CD4-positive, CD25-positive, alpha-beta regulatory T cell (primary cell): ENCODE data around the gene YARS1. TPM values are rescaled to one million over a fixed set of nuclear protein-coding genes. Genes with fewer than 3 reads are reported as not detected.
"Not testable (repeated sequence)": the region's sequence is repeated elsewhere in the genome, so short reads cannot be mapped to it uniquely, and the experiment has no call there.

ENCODE experiments used
- ATAC-seq, 2 donors: fragments of 150-1000 bp; cut with Tn5 transposase; one replicate each; pipeline ENCODE4 v1.10.0; 2021; ENCODE audit warnings: low read depth in 2 of 2, moderate number of reproducible peaks in 2 of 2, moderate library complexity in 1 of 2
- DNase-seq, 3 donors: peaks; one replicate each; pipeline versions ENCODE4 v3.0.0 to v3.0.0-alpha.2; 2012 to 2022; ENCODE audit warnings: mixed read lengths in 1 of 3
- H3K27ac ChIP-seq: one replicate; pipeline ENCODE4 v1.7.0; 2013; ENCODE audit warnings: mild to moderate bottlenecking, low read length; ENCODE audit not compliant: insufficient read depth, poor library complexity, severe bottlenecking
- H3K27me3 ChIP-seq: one replicate; pipeline ENCODE4 v1.7.0; 2013; ENCODE audit warnings: low read length; ENCODE audit not compliant: control insufficient read depth, insufficient read depth
- H3K36me3 ChIP-seq: one replicate; pipeline ENCODE4 v1.7.0; 2013; ENCODE audit warnings: mild to moderate bottlenecking, low read length, moderate library complexity; ENCODE audit not compliant: control insufficient read depth, insufficient read depth
- H3K4me1 ChIP-seq: 2 replicates; pipeline ENCODE4 v1.7.0; 2013; ENCODE audit warnings: mild to moderate bottlenecking, low read length; ENCODE audit not compliant: insufficient read depth, control insufficient read depth, poor library complexity, severe bottlenecking
- H3K4me3 ChIP-seq: one replicate; pipeline ENCODE4 v1.7.0; 2013; ENCODE audit warnings: low read depth, mild to moderate bottlenecking, low read length, moderate library complexity
- H3K9me3 ChIP-seq, 2 experiments: 1 replicate in 1 of 2; 2 replicates in 1 of 2; pipeline ENCODE4 v1.7.0; 2013; ENCODE audit warnings: low read length in 2 of 2, mild to moderate bottlenecking in 1 of 2, moderate library complexity in 1 of 2; ENCODE audit not compliant: control insufficient read depth in 2 of 2
- H3K27ac Mint-ChIP-seq, 3 donors: one replicate each; pipeline ENCODE4 v1.8.0; 2020 to 2022; ENCODE audit warnings: mild to moderate bottlenecking in 3 of 3, mixed read lengths in 3 of 3, moderate library complexity in 2 of 3
- H3K27me3 Mint-ChIP-seq: one replicate; pipeline ENCODE4 v1.8.0; 2022; ENCODE audit warnings: mild to moderate bottlenecking, mixed read lengths
- H3K36me3 Mint-ChIP-seq: one replicate; pipeline ENCODE4 v1.8.0; 2020; ENCODE audit warnings: mixed read lengths
- H3K4me1 Mint-ChIP-seq, 4 donors: one replicate each; pipeline ENCODE4 v1.8.0; 2020 to 2022; ENCODE audit warnings: mixed read lengths in 4 of 4, mild to moderate bottlenecking in 1 of 4
- H3K4me3 Mint-ChIP-seq, 4 donors: one replicate each; pipeline ENCODE4 v1.8.0; 2020 to 2022; ENCODE audit warnings: mild to moderate bottlenecking in 4 of 4, mixed read lengths in 4 of 4, moderate library complexity in 3 of 4
- H3K9me3 Mint-ChIP-seq, 7 donors: one replicate each; pipeline ENCODE4 v1.8.0; 2020 to 2022; ENCODE audit warnings: mixed read lengths in 7 of 7, mild to moderate bottlenecking in 3 of 7, moderate library complexity in 2 of 7
- polyA plus RNA-seq, 4 donors: library from polyadenylated mRNA; unstranded; fragments of 300-500 nt; fragmentation: Illumina TruSeq; gene quantifications; one replicate each; pipeline ENCODE4 v1.2.3, GENCODE V29; 2021
- total RNA-seq: library from RNA; stranded (reverse); gene quantifications from one replicate; pipeline ENCODE4 v1.2.3, GENCODE V29; 2022

Gene YARS1
- total and polyA plus RNA-seq, 5 donors from 2014 or later = 47.3 to 111 (median 59.7) TPM

DNA sequence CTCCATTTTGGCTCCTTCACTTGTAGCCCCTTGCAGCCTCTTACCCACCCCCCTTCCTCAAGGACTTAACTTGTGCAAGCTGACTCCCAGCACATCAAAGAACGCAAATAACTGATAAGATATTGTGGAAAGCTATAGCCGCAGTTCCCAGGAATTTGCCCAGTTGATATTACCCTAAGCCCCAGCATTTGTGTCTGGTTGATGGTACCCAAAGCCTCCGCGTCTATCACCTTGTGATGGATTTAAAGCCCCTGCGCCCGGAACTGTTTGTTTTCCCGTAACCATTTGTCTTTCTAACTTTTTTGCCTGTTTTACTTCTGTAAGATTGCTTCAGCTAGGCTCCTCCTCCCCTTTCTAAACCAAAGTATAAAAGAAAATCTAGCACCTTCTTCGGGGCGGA is 5.9 kb downstream of the YARS1 start:
- H3K27me3 Mint-ChIP-seq = no peaks in the 10 kb centered on the region
- H3K9me3 Mint-ChIP-seq = no peaks in the 10 kb centered on the region
- Histone ChIP-seq H3K27ac (no peak overlapping the region), H3K36me3 (peaks cover 45% of the 10 kb centered on the region), H3K9me3 (no peaks in the 10 kb centered on the region), H3K4me3 (no peak overlapping the region), H3K4me1 (peaks cover 27% of the 10 kb centered on the region), H3K27me3 (no peaks in the 10 kb centered on the region)
- H3K4me3 Mint-ChIP-seq = no peak overlapping the region
- ATAC-seq (no peak), DNase-seq (no peak)
- H3K36me3 Mint-ChIP-seq = peaks cover 43% of the 10 kb centered on the region
- peak overlapping the region in 2 of 3 donors; percentile 34 to 74 for H3K27ac Mint-ChIP-seq
- peaks cover 20 to 53% (median 37%) of the 10 kb centered on the region in 4 donors for H3K4me1 Mint-ChIP-seq

DNA sequence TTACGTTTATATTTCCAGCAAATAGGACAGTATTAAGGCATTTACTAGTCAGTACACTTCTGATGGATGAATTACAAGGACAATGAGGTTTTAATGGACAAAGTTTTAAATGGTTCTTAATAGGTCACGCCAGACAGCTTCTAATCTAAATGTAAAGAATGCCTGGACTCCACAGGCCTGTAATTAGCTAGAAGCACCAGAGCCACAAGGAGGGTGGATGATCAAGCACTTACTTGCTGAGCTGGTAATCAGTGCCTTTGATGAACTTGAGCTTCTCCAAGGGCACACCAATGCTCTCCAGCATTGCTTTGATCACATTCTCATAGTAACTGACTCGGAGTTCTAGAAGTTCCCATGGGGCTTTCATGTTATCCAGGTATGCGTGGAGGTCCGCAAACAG is 6.8 kb downstream of the YARS1 start:
- no peaks in the 10 kb centered on the region for H3K9me3 ChIP-seq
- no peak overlapping the region for H3K27ac Mint-ChIP-seq
- DNase-seq (no peak), ATAC-seq (no peak)
- no peaks in the 10 kb centered on the region for H3K27me3 ChIP-seq
- no peaks in the 10 kb centered on the region for H3K27me3 Mint-ChIP-seq
- no peak overlapping the region for H3K27ac ChIP-seq
- peaks cover 46% of the 10 kb centered on the region for H3K36me3 Mint-ChIP-seq
- peaks cover 0 to 2% (median 0%) of the 10 kb centered on the region in 7 donors for H3K9me3 Mint-ChIP-seq
- H3K4me3 ChIP-seq = no peak overlapping the region
- H3K4me3 Mint-ChIP-seq = peak overlapping the region in 1 of 4 donors; percentile 86
- H3K4me1 ChIP-seq = peaks cover 18% of the 10 kb centered on the region
- H3K4me1 Mint-ChIP-seq = peaks cover 16 to 45% (median 32%) of the 10 kb centered on the region in 4 donors
- peaks cover 51% of the 10 kb centered on the region for H3K36me3 ChIP-seq

DNA sequence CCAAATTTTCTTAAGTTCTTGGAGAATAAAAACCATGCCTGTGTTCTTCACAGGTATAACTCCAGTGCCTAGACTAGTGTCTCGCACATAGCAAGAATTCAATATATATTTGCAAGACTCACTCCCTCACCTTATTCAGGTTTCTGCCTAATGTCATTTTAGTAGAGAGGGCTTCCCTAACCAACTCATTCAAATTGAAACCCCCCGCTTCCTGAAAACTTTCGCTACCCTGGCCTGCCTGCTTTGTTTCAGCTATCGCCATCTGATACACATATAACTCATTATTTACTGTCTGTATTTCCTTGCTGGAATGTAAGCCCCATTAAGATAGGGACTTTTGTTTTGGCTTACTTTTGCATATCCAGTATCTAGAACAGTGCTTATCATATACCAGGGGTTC is 8.6 kb downstream of the YARS1 start:
- Histone ChIP-seq H3K27me3 (no peaks in the 10 kb centered on the region), H3K9me3 (no peaks in the 10 kb centered on the region), H3K27ac (no peak overlapping the region), H3K4me1 (peaks cover 7% of the 10 kb centered on the region), H3K4me3 (no peak overlapping the region), H3K36me3 (peaks cover 54% of the 10 kb centered on the region)
- H3K36me3 Mint-ChIP-seq = peaks cover 41% of the 10 kb centered on the region
- H3K27ac Mint-ChIP-seq = peak overlapping the region in 1 of 3 donors; percentile 59
- peaks cover 0 to 3% (median 0%) of the 10 kb centered on the region in 7 donors for H3K9me3 Mint-ChIP-seq
- no peaks in the 10 kb centered on the region for H3K27me3 Mint-ChIP-seq
- no peak overlapping the region for H3K4me3 Mint-ChIP-seq
- no peak for ATAC-seq
- no peak for DNase-seq
- H3K4me1 Mint-ChIP-seq = peaks cover 7 to 27% (median 19%) of the 10 kb centered on the region in 4 donors

DNA sequence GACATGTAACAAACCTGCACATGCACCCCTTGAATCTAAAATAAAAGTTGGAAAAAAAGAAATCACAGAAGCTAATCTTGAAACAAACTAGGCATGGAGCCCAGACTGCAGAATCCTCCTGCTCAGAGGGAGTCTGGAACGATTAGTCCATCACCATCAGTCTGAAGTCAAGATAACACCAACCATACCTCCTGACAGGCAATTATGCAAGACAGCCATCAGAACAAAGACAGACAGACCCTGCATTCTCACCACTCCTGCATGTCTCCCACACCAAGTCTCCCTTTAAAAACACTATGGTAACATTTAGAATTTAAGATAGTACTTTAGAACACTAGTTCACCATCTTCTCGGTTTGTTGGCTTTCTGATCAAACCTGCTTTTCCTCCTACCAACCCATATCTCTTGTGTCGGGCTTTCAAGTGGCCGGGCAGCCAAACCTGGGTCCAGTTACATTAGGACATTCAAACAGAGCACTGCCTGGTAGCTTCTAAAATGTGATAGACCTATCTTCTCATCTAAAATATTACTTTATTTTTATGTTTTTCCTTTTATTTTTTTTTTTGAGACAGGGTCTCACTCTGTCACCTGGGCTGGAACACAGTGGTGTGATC is 10.1 kb downstream of the YARS1 start:
- Histone ChIP-seq H3K4me1 (no peaks in the 10 kb centered on the region), H3K36me3 (peaks cover 54% of the 10 kb centered on the region), H3K27ac (no peak overlapping the region), H3K9me3 (no peaks in the 10 kb centered on the region), H3K4me3 (no peak overlapping the region), H3K27me3 (no peaks in the 10 kb centered on the region)
- DNase-seq (no peak), ATAC-seq (no peak)
- peaks cover 44% of the 10 kb centered on the region for H3K36me3 Mint-ChIP-seq
- peak overlapping the region in 1 of 4 donors; percentile 59 for H3K4me3 Mint-ChIP-seq
- no peaks in the 10 kb centered on the region for H3K27me3 Mint-ChIP-seq
- H3K27ac Mint-ChIP-seq = peak overlapping the region in 2 of 3 donors; percentile 78 to 84
- H3K9me3 Mint-ChIP-seq = peaks cover 0 to 3% (median 0%) of the 10 kb centered on the region in 7 donors
- peaks cover 5 to 20% (median 13%) of the 10 kb centered on the region in 4 donors for H3K4me1 Mint-ChIP-seq

DNA sequence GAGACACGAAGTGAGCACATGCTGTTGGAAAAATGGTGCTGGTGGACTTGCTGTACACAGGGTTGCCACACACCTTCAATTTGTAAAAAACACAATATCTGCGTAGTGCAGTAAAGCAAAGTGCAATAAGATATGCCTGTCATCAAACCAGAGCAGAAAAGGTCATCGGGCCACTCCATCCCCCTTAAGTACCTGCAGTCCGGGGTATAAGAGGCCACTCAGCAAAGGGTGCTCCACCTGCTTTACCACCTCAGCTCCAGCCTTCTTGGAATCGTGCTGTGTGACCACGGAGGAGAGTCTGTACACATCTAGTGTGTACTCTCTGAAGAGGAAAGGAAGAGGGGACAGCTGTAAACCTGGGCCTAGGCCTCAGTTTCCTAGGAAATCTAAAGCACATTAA is 10.9 kb downstream of the YARS1 start:
- ATAC-seq (no peak), DNase-seq (no peak)
- peaks cover 48% of the 10 kb centered on the region for H3K36me3 Mint-ChIP-seq
- Histone ChIP-seq H3K36me3 (peaks cover 54% of the 10 kb centered on the region), H3K27me3 (no peaks in the 10 kb centered on the region), H3K4me3 (no peak overlapping the region), H3K27ac (no peak overlapping the region), H3K9me3 (no peaks in the 10 kb centered on the region), H3K4me1 (peaks cover 5% of the 10 kb centered on the region)
- peaks cover 9 to 19% (median 14%) of the 10 kb centered on the region in 4 donors for H3K4me1 Mint-ChIP-seq
- peaks cover 0 to 3% (median 0%) of the 10 kb centered on the region in 7 donors for H3K9me3 Mint-ChIP-seq
- H3K4me3 Mint-ChIP-seq = no peak overlapping the region
- no peaks in the 10 kb centered on the region for H3K27me3 Mint-ChIP-seq
- peak overlapping the region in 1 of 3 donors; percentile 20 for H3K27ac Mint-ChIP-seq

DNA sequence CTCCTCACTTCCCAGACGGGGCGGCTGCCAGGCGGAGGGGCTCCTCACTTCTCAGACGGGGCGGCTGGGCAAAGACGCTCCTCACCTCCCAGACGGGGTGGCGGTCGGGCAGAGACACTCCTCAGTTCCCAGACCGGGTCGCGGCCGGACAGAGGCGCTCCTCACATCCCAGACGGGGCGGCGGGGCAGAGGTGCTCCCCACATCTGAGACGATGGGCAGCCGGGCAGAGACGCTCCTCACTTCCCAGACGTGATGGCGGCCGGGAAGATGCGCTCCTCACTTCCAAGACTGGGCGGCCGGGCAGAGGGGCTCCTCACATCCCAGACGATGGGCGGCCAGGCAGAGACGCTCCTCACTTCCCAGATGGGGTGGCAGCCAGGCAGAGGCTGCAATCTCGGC is 12.7 kb downstream of the YARS1 start:
- not testable (repeated sequence) for H3K9me3 Mint-ChIP-seq, H3K9me3 ChIP-seq, DNase-seq, H3K27me3 Mint-ChIP-seq, H3K27me3 ChIP-seq, H3K27ac ChIP-seq, H3K4me3 ChIP-seq, H3K4me3 Mint-ChIP-seq, H3K27ac Mint-ChIP-seq, ATAC-seq
- H3K36me3 ChIP-seq = peaks cover 37% of the 10 kb centered on the region
- H3K4me1 ChIP-seq = peaks cover 20% of the 10 kb centered on the region
- Mint-ChIP-seq H3K36me3 (peaks cover 43% of the 10 kb centered on the region), H3K4me1 (peaks cover 16 to 32% (median 20%) of the 10 kb centered on the region in 4 donors)

DNA sequence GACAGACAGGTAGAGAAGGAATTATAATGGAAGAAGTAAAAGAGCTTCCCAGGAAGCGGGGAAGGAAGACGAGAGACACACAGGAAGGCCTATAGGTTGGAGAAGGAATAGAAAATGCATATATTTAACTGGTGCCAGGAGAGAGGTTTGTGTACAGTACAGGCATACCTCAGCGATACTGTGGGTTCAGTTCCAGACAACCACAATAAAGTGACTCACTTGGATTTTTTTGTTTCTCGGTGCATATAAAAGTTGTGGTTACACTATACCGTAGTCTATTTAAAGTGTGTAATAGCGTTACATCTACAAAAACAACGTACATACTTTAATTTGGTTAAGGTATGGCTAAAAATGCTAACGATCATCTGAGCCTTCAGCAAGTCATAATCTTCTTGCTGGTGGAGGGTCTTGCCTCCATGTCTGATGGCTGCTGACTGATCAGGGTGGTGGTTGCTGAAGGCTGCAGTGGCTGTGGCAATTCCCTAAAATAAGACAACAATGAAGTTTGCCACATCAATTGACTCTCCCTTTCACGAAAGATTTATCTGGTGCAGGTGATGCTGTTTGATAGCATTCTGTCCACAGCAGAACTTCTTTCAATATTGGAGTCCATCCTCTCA is 16.0 kb downstream of the YARS1 start:
- peaks cover 40% of the 10 kb centered on the region for H3K36me3 Mint-ChIP-seq
- H3K4me3 ChIP-seq = peak overlapping the region; percentile 42
- no peaks in the 10 kb centered on the region for H3K9me3 ChIP-seq
- H3K9me3 Mint-ChIP-seq = peaks cover 0 to 3% (median 0%) of the 10 kb centered on the region in 7 donors
- H3K4me1 ChIP-seq = peaks cover 39% of the 10 kb centered on the region
- no peaks in the 10 kb centered on the region for H3K27me3 Mint-ChIP-seq
- H3K27ac Mint-ChIP-seq = peak overlapping the region; percentile 85 to 95 (median 87)
- peak; percentile 75 to 80 for ATAC-seq
- H3K4me3 Mint-ChIP-seq = peak overlapping the region in 3 of 4 donors; percentile 39 to 78 (median 70)
- H3K27me3 ChIP-seq = no peaks in the 10 kb centered on the region
- DNase-seq = peak in 2 of 3 donors; percentile 33 to 78
- H3K27ac ChIP-seq = peak overlapping the region; percentile 2
- H3K36me3 ChIP-seq = peaks cover 15% of the 10 kb centered on the region
- H3K4me1 Mint-ChIP-seq = peaks cover 17 to 53% (median 35%) of the 10 kb centered on the region in 4 donors
